CMK (cell line): ENCODE data around the gene ADAMTS15.

Experiments used
- DNase-seq: peaks from one replicate; pipeline ENCODE4 v3.0.0-alpha.2; 2010; ENCODE audit warnings: low read depth

The ADAMTS15 gene

GRCh38 chr11:130448416-130449309 lies at the start of gene ADAMTS15:
TSS of gene ADAMTS15 (plus strand) at chr11:130448645. CDS start at chr11:130448974, 329 bp downstream.
- DNase-seq = no peak

GRCh38 chr11:130399196-130399595 lies 49.2 kb upstream of the ADAMTS15 start:
- no peak for DNase-seq

GRCh38 chr11:130400781-130401483 lies 47.5 kb upstream of the ADAMTS15 start:
- no peak for DNase-seq

- no peak for DNase-seq
These were observed 45.9 kb upstream of the ADAMTS15 start for GRCh38 chr11:130402570-130402969.

- no peak for DNase-seq
These were observed 45.1 kb upstream of the ADAMTS15 start for GRCh38 chr11:130403271-130403804.

- no peak for DNase-seq
These were observed 44.5 kb upstream of the ADAMTS15 start for GRCh38 chr11:130403967-130404366.

GRCh38 chr11:130404727-130405126 lies 43.7 kb upstream of the ADAMTS15 start:
- DNase-seq = no peak

- no peak for DNase-seq
These were observed 43.0 kb upstream of the ADAMTS15 start for GRCh38 chr11:130405428-130405827.

- no peak for DNase-seq
These were observed 40.5 kb upstream of the ADAMTS15 start for GRCh38 chr11:130407978-130408377.

- DNase-seq = no peak
These were observed 40.0 kb upstream of the ADAMTS15 start for GRCh38 chr11:130408401-130408890.

GRCh38 chr11:130408901-130409300 lies 39.5 kb upstream of the ADAMTS15 start:
- no peak for DNase-seq

- no peak for DNase-seq
These were observed 38.7 kb upstream of the ADAMTS15 start for GRCh38 chr11:130409594-130410388.

- no peak for DNase-seq
These were observed 37.2 kb upstream of the ADAMTS15 start for GRCh38 chr11:130411223-130411622.

- DNase-seq = no peak
These were observed 34.9 kb upstream of the ADAMTS15 start for GRCh38 chr11:130413405-130414106.

GRCh38 chr11:130414107-130415080 lies 34.1 kb upstream of the ADAMTS15 start:
- DNase-seq = no peak

GRCh38 chr11:130415731-130416529 lies 32.5 kb upstream of the ADAMTS15 start:
- no peak for DNase-seq

- DNase-seq = no peak
These were observed 31.9 kb upstream of the ADAMTS15 start for GRCh38 chr11:130416530-130416882.

GRCh38 chr11:130416906-130417305 lies 31.5 kb upstream of the ADAMTS15 start:
- DNase-seq = no peak

- DNase-seq = no peak
These were observed 30.2 kb upstream of the ADAMTS15 start for GRCh38 chr11:130418210-130418609.
